HS-5 (cell line): Measurements from ENCODE around the gene SLIT3.

Experiments
- DNase-seq: peaks from one replicate; pipeline ENCODE4 v3.0.0-alpha.2; 2012; ENCODE audit warnings: low read depth

Gene SLIT3

GRCh38 chr5:169300468-169301385 lies at the start of gene SLIT3:
Gene SLIT3, minus strand, starts transcription at chr5:169301139. Its CDS starts 430 bp downstream, at chr5:169300709.
- DNase-seq: peak; percentile 41

- peak; percentile 79 for DNase-seq
These were observed 49.1 kb upstream of the SLIT3 start for GRCh38 chr5:169350016-169350415.

- no peak for DNase-seq
These were observed 46.8 kb upstream of the SLIT3 start for GRCh38 chr5:169347786-169348185.

GRCh38 chr5:169344629-169345028 lies 43.7 kb upstream of the SLIT3 start:
- no peak for DNase-seq

- DNase-seq: no peak
These were observed 42.8 kb upstream of the SLIT3 start for GRCh38 chr5:169343766-169344165.

- DNase-seq: no peak
These were observed 40.6 kb upstream of the SLIT3 start for GRCh38 chr5:169341556-169341955.

GRCh38 chr5:169339869-169340268 lies 38.9 kb upstream of the SLIT3 start:
- DNase-seq: no peak

GRCh38 chr5:169336242-169336641 lies 35.3 kb upstream of the SLIT3 start:
- DNase-seq: no peak

GRCh38 chr5:169335806-169336205 lies 34.9 kb upstream of the SLIT3 start:
- no peak for DNase-seq

GRCh38 chr5:169333518-169333917 lies 32.6 kb upstream of the SLIT3 start:
- no peak for DNase-seq

GRCh38 chr5:169331292-169331852 lies 30.4 kb upstream of the SLIT3 start:
- no peak for DNase-seq

- no peak for DNase-seq
These were observed 27.5 kb upstream of the SLIT3 start for GRCh38 chr5:169328401-169328800.

- no peak for DNase-seq
These were observed 24.3 kb upstream of the SLIT3 start for GRCh38 chr5:169325273-169325672.

GRCh38 chr5:169318556-169318955 lies 17.6 kb upstream of the SLIT3 start:
- DNase-seq: no peak

- DNase-seq: no peak
These were observed 6.7 kb upstream of the SLIT3 start for GRCh38 chr5:169307646-169308045.

- no peak for DNase-seq
These were observed 4.4 kb upstream of the SLIT3 start for GRCh38 chr5:169305366-169305765.

GRCh38 chr5:169304175-169304574 lies 3.2 kb upstream of the SLIT3 start:
- no peak for DNase-seq

- DNase-seq: no peak
These were observed 2.2 kb upstream of the SLIT3 start for GRCh38 chr5:169303119-169303515.

GRCh38 chr5:169302491-169303118 lies 1.7 kb upstream of the SLIT3 start:
- DNase-seq: peak; percentile 40

GRCh38 chr5:169301986-169302385 lies 1.0 kb upstream of the SLIT3 start:
- no peak for DNase-seq

GRCh38 chr5:169301386-169301934 lies 521 bp upstream of the SLIT3 start:
- DNase-seq: no peak

- DNase-seq: no peak
These were observed 1.1 kb downstream of the SLIT3 start for GRCh38 chr5:169299663-169300467.
